ENCODE results near the gene ABLIM1.

The ABLIM1 gene

GRCh38 chr10:114647545-114648138 is 10.4 kb downstream of the ABLIM1 start:
- Histone ChIP-seq H3K27me3 (ENCODE audit: insufficient read depth, low read length) (no peaks in the 10 kb centered on the region), H3K9ac (ENCODE audit: low read depth, low read length) (no peak overlapping the region), H3K4me3 (ENCODE audit: low read length) (no peak overlapping the region), H3K36me3 (ENCODE audit: insufficient read depth, low read length) (no peaks in the 10 kb centered on the region), H3K9me3 (ENCODE audit: insufficient read depth, low read depth, low read length) (no peaks in the 10 kb centered on the region), H3K27ac (ENCODE audit: low read depth, low read length) (no peak overlapping the region), H3K4me1 (ENCODE audit: insufficient read depth, low read length) (no peaks in the 10 kb centered on the region)
- WGBS = 96% methylated on average over 2 of the region's 2 CpGs

DNA sequence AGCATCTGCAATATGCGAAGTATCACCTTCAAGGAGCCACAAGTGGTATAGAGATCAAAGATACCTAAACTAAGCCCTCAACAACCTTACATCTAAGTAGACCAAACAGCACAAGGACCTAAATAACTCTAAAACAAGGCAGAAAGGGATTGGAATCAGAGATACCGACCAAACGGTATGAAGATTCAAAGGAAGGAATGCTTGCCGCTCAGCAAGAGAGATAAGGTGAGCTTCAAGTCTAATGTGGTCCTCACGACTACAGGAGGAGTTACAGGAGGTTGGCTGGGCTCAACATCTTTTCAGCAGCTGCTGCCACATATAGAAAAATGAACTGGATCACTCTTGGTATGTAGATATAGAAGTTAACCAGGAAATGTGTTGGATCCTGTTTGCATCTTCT is 11.6 kb downstream of the ABLIM1 start:
- no peak overlapping the region for H3K9ac ChIP-seq (ENCODE audit: low read depth, low read length)
- WGBS = 82% methylated on average over 5 of the region's 5 CpGs
- H3K4me1 ChIP-seq (ENCODE audit: insufficient read depth, low read length) = no peaks in the 10 kb centered on the region
- no peak overlapping the region for H3K4me3 ChIP-seq (ENCODE audit: low read length)
- no peaks in the 10 kb centered on the region for H3K36me3 ChIP-seq (ENCODE audit: insufficient read depth, low read length)
- H3K27ac ChIP-seq (ENCODE audit: low read depth, low read length) = no peak overlapping the region
- no peaks in the 10 kb centered on the region for H3K27me3 ChIP-seq (ENCODE audit: insufficient read depth, low read length)
- no peaks in the 10 kb centered on the region for H3K9me3 ChIP-seq (ENCODE audit: insufficient read depth, low read depth, low read length)

GRCh38 chr10:114645706-114646105 is 12.4 kb downstream of the ABLIM1 start:
- Histone ChIP-seq H3K27me3 (ENCODE audit: insufficient read depth, low read length) (no peaks in the 10 kb centered on the region), H3K27ac (ENCODE audit: low read depth, low read length) (no peak overlapping the region), H3K4me3 (ENCODE audit: low read length) (no peak overlapping the region), H3K4me1 (ENCODE audit: insufficient read depth, low read length) (no peaks in the 10 kb centered on the region), H3K36me3 (ENCODE audit: insufficient read depth, low read length) (no peaks in the 10 kb centered on the region), H3K9me3 (ENCODE audit: insufficient read depth, low read depth, low read length) (no peaks in the 10 kb centered on the region), H3K9ac (ENCODE audit: low read depth, low read length) (no peak overlapping the region)
- WGBS = 92% methylated on average over 2 of the region's 3 CpGs

DNA sequence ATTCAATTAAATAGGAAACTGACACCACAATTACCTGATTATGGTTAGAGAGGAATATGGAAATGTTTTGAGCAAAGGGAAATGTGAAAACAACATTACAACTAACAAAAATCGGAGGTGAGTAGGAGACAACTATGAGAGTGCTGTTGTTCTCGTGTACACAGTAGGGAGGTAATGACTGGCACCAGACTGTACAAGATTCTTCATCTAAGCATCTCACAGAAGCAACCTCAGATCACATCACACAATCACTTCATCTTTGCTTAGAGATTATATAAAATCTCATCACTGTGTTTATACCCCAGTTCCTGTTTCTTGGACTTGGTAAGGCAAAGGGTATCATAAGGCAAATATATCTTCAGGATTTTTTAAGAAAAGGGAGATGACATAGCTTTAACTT is 14.9 kb downstream of the ABLIM1 start:
- Histone ChIP-seq H3K9ac (ENCODE audit: low read depth, low read length) (no peak overlapping the region), H3K9me3 (ENCODE audit: insufficient read depth, low read depth, low read length) (no peaks in the 10 kb centered on the region), H3K27me3 (ENCODE audit: insufficient read depth, low read length) (no peaks in the 10 kb centered on the region), H3K4me1 (ENCODE audit: insufficient read depth, low read length) (peaks cover 8% of the 10 kb centered on the region; the same call in 1 of the 2 replicates), H3K27ac (ENCODE audit: low read depth, low read length) (no peak overlapping the region), H3K36me3 (ENCODE audit: insufficient read depth, low read length) (no peaks in the 10 kb centered on the region), H3K4me3 (ENCODE audit: low read length) (no peak overlapping the region)
- 80% methylated on average over 2 of the region's 2 CpGs for WGBS

DNA sequence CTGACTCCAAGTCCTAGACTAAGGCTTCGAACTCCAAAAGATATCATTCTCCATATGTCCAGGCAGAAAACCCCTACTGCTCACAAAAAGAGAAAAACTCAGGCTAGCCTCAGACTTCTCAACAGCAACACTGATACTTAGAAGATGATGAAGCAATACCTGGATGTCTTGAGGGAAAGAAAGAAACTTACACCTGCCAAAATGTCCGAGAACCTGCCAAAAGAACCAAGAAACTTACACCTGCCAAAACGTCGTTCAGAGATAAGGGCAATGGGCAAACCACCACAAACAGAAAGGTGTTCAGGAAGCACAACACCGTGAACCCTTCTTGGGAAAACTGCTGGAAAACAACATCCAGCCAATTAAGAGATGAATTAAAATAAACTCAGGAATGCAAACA is 15.3 kb downstream of the ABLIM1 start:
- no peak overlapping the region for H3K9ac ChIP-seq (ENCODE audit: low read depth, low read length)
- no peaks in the 10 kb centered on the region for H3K9me3 ChIP-seq (ENCODE audit: insufficient read depth, low read depth, low read length)
- no peak overlapping the region for H3K27ac ChIP-seq (ENCODE audit: low read depth, low read length)
- no peak overlapping the region for H3K4me3 ChIP-seq (ENCODE audit: low read length)
- H3K27me3 ChIP-seq (ENCODE audit: insufficient read depth, low read length) = no peaks in the 10 kb centered on the region
- peaks cover 8% of the 10 kb centered on the region; the same call in 1 of the 2 replicates for H3K4me1 ChIP-seq (ENCODE audit: insufficient read depth, low read length)
- no peaks in the 10 kb centered on the region for H3K36me3 ChIP-seq (ENCODE audit: insufficient read depth, low read length)
- WGBS = 90% methylated on average over 5 of the region's 5 CpGs

DNA sequence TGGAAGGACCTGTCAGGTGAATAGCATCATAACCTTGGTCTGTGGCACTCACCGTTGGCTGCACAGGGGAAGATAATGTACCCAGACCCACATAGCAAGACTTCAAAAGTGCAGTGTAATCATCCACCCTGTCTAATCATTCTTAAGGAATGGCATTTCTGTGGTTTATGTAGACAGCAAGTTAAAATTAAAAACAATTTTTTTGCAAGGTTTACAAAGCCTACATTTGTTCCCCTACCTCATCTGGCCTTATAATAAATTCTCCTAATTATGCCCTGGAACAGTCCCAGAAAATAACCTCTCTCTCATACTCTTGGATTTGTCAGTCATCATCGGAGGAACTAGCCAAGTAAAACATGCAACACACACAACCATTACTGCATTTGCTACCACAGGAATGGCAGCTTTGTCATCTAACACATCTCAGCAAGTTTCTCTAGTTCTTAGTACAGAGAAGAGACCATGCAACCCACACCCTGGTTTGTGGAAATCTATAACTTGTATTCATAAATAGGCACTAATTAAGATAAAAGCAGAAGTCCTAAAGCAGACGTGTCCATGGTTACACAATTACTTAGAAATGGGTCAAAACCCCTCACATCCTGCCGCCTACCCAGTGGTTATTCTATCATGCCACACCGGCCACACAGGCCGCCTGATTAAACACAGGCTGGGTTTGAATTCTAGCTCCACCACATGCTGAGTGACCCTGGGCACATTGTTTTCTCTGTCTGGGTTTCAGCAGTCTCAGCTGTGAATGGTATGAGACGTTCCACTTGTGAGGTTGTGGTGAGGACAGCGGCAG is 19.1 kb downstream of the ABLIM1 start:
- Histone ChIP-seq H3K9me3 (ENCODE audit: insufficient read depth, low read depth, low read length) (no peaks in the 10 kb centered on the region), H3K9ac (ENCODE audit: low read depth, low read length) (no peak overlapping the region), H3K36me3 (ENCODE audit: insufficient read depth, low read length) (no peaks in the 10 kb centered on the region), H3K27me3 (ENCODE audit: insufficient read depth, low read length) (no peaks in the 10 kb centered on the region), H3K4me3 (ENCODE audit: low read length) (no peak overlapping the region), H3K27ac (ENCODE audit: low read depth, low read length) (no peak overlapping the region), H3K4me1 (ENCODE audit: insufficient read depth, low read length) (peaks cover 17% of the 10 kb centered on the region)
- 86% methylated on average over 8 of the region's 8 CpGs for WGBS

- H3K9me3 ChIP-seq (ENCODE audit: insufficient read depth, low read depth, low read length) = no peaks in the 10 kb centered on the region
These were observed 22.1 kb downstream of the ABLIM1 start for GRCh38 chr10:114635797-114636550.

GRCh38 chr10:114635101-114635500 is 23.0 kb downstream of the ABLIM1 start:
- no peak overlapping the region for H3K27ac ChIP-seq (ENCODE audit: low read depth, low read length)
- no peak overlapping the region for H3K4me3 ChIP-seq (ENCODE audit: low read length)
- peaks cover 40% of the 10 kb centered on the region for H3K4me1 ChIP-seq (ENCODE audit: insufficient read depth, low read length)
- H3K36me3 ChIP-seq (ENCODE audit: insufficient read depth, low read length) = no peaks in the 10 kb centered on the region
- no peaks in the 10 kb centered on the region for H3K9me3 ChIP-seq (ENCODE audit: insufficient read depth, low read depth, low read length)
- H3K9ac ChIP-seq (ENCODE audit: low read depth, low read length) = no peak overlapping the region
- peaks cover 35% of the 10 kb centered on the region for H3K27me3 ChIP-seq (ENCODE audit: insufficient read depth, low read length)
- WGBS = 86% methylated on average over 7 of the region's 7 CpGs

More at GRCh38 chr10:114635797-114636550, 22.1 kb downstream of the ABLIM1 start:
- no peak overlapping the region for H3K27ac ChIP-seq (ENCODE audit: low read depth, low read length)
- peaks cover 26% of the 10 kb centered on the region for H3K27me3 ChIP-seq (ENCODE audit: insufficient read depth, low read length)
- no peak overlapping the region for H3K4me3 ChIP-seq (ENCODE audit: low read length)
- H3K9ac ChIP-seq (ENCODE audit: low read depth, low read length) = no peak overlapping the region
- 89% methylated on average over 5 of the region's 6 CpGs for WGBS
- H3K4me1 ChIP-seq (ENCODE audit: insufficient read depth, low read length) = peaks cover 40% of the 10 kb centered on the region
- H3K36me3 ChIP-seq (ENCODE audit: insufficient read depth, low read length) = no peaks in the 10 kb centered on the region

DNA sequence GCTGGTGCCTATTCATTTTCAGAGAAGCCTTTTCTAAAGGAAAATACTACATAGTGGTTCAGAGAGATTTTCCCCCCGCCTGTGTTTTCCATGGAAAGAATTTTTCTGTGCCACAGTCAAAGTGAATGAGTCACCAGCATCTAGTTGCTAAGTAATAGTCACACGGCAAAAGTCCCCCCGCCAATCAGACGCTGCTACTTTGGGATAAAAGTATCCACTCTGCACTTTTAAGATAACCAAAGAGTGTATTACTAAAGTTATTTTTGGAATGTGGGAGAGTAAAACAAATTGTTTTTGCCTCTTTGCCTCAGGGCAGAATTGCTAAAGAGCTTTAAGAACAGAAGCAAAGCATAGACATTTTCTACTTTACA is 23.5 kb downstream of the ABLIM1 start:
- Histone ChIP-seq H3K4me3 (ENCODE audit: low read length) (no peak overlapping the region), H3K4me1 (ENCODE audit: insufficient read depth, low read length) (peaks cover 39% of the 10 kb centered on the region)

GRCh38 chr10:114632869-114633715 is 25.0 kb downstream of the ABLIM1 start:
- H3K4me3 ChIP-seq (ENCODE audit: low read length) = no peak overlapping the region
- WGBS = 73% methylated on average over 13 of the region's 13 CpGs

More for the DNA sequence above, 23.5 kb downstream of the ABLIM1 start:
- WGBS = 48% methylated on average over 4 of the region's 4 CpGs
- H3K27me3 ChIP-seq (ENCODE audit: insufficient read depth, low read length) = peaks cover 39% of the 10 kb centered on the region
- H3K27ac ChIP-seq (ENCODE audit: low read depth, low read length) = no peak overlapping the region
- no peaks in the 10 kb centered on the region for H3K36me3 ChIP-seq (ENCODE audit: insufficient read depth, low read length)
- H3K9me3 ChIP-seq (ENCODE audit: insufficient read depth, low read depth, low read length) = no peaks in the 10 kb centered on the region
- no peak overlapping the region for H3K9ac ChIP-seq (ENCODE audit: low read depth, low read length)

More at GRCh38 chr10:114632869-114633715, 25.0 kb downstream of the ABLIM1 start:
- Histone ChIP-seq H3K9me3 (ENCODE audit: insufficient read depth, low read depth, low read length) (no peaks in the 10 kb centered on the region), H3K36me3 (ENCODE audit: insufficient read depth, low read length) (no peaks in the 10 kb centered on the region), H3K27me3 (ENCODE audit: insufficient read depth, low read length) (peaks cover 41% of the 10 kb centered on the region), H3K4me1 (ENCODE audit: insufficient read depth, low read length) (peaks cover 32% of the 10 kb centered on the region), H3K9ac (ENCODE audit: low read depth, low read length) (peak overlapping the region; percentile 3; the same call in 1 of the 2 replicates), H3K27ac (ENCODE audit: low read depth, low read length) (no peak overlapping the region)
